Renal cortical epithelial cell (primary cell): ENCODE data around the gene CCDC27. TPM values are rescaled to one million over a fixed set of nuclear protein-coding genes. Genes with fewer than 3 reads are reported as not detected.

Experiments used
- DNase-seq: peaks from one replicate; pipeline ENCODE4 v3.0.0-alpha.2; 2011; ENCODE audit warnings: low read depth
- total RNA-seq: library from RNA; depleted of rRNA; stranded (reverse); fragments of >200 nt; gene quantifications from 2 replicates; pipeline ENCODE4 v1.2.3, GENCODE V29; 2014

Gene CCDC27
- total RNA-seq, 1 donor from 2014 or later = not detected

GRCh38 chr1:3717715-3718601, 34.3 kb upstream of the CCDC27 start:
- DNase-seq = no peak

- DNase-seq = no peak
These were observed 33.5 kb upstream of the CCDC27 start for GRCh38 chr1:3718764-3719163.

DNA sequence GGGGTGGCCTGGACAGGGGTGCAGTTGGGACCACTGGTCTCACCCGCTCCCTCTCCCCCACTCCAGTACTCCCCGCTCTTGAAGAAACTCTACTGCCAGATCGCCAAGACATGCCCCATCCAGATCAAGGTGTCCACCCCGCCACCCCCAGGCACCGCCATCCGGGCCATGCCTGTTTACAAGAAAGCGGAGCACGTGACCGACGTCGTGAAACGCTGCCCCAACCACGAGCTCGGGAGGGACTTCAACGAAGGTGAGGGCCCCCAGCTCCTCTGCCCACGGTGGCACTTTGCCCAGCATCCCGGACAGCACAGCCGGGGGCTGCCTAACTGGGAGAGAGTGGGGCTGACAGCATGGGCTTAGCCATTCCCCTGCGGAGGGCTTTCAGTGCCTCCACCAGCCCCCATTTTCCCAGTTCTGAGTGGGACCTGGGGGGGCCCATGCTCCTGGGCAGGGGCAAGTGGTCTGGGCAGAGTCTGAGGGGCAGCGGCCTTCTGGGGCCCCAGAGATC, 30.2 kb upstream of the CCDC27 start:
- no peak for DNase-seq

- DNase-seq = no peak
These were observed 29.4 kb upstream of the CCDC27 start for GRCh38 chr1:3722846-3723245.

DNA sequence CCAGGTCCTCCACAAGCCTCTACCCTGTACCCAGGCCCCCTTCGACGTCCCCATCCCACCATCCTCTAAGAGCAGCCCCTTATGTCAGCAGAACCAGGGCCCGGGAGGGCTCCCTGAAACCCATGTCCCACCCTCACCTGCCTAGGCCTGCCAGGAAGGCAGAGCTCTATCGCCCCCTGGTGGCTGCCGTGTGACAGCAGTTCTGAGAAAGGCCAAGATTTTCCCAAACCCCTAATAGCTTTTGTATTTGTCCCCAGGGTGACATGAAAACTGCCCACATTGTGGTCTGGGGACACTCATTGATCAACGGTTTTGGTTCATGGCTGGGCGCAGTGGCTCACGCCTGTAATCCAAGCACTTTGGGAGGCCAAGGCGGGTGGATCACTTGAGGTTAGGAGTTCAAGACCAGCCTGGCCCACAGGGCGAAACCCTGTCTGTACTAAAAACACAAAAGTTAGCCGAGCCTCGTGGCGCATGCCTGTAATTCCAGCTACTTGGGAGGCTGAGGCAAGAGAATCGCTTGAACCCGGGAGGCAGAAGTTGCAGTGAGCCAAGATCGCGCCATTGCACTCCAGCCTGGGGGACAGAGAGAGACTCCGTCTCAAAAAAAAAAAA, 27.7 kb upstream of the CCDC27 start:
- peak; percentile 30 for DNase-seq

DNA sequence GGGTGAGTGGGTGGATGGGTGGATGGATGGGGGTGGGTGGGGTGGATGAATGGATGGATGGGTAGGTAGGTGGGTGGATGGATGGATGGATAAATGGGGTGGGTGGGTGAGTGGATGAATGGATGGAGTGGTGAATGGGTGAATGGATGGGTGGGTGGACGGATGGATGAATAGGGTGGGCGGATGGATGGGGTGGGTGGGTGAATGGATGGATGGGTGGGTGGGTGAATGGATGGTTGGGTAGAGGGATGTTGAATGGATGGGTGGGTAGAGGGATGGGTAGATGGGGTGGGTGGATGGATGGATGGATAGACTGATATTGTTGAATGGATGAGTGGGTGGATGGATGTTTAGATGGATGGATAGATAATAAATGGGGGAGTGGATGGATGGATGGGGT, 26.9 kb upstream of the CCDC27 start:
- no peak for DNase-seq

- no peak for DNase-seq
These were observed 25.0 kb upstream of the CCDC27 start for GRCh38 chr1:3727042-3727824.

DNA sequence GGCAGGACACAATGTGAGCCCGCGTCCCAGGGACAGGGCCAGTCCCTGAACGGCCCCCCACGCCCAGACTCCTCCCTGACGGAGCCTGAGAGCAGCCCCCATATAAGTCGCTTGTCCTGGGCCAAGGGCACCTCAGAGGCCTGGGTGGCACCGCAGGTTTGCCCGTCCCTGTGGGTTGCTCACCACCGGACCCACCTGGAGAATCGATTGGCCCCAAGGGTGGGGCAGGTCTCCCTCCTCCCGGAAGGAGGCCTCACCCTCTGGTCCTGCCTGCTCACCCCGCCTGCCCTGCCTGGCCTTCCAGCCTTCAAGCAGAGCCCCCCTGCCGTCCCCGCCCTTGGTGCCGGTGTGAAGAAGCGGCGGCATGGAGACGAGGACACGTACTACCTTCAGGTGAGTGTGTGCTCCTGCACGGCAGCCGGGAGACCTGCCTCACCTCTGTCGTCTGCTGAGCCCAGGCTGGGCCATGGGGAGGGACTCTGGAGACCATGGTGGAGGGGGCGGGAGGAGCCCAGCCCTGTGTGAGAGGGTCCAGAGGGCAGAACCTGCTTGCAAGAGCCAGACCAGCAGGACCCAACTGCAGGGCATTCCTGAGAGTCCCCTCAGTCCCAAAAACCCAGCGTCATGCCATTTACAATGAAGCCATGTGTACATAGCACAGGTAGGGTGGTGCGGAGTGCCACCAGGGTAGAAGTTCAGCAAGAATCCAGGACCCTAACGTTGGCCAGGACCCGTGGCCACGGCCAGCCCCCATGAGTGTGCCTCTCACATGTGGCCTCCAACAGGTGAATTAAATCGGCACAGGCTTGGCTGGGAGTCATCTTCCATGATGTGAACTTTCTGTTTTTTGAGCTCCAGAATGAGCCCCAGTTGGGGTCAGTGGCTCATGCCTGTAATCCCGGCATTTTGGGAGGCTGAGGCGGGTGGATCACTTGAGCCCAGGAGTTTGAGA, 24.1 kb upstream of the CCDC27 start:
- DNase-seq = no peak

DNA sequence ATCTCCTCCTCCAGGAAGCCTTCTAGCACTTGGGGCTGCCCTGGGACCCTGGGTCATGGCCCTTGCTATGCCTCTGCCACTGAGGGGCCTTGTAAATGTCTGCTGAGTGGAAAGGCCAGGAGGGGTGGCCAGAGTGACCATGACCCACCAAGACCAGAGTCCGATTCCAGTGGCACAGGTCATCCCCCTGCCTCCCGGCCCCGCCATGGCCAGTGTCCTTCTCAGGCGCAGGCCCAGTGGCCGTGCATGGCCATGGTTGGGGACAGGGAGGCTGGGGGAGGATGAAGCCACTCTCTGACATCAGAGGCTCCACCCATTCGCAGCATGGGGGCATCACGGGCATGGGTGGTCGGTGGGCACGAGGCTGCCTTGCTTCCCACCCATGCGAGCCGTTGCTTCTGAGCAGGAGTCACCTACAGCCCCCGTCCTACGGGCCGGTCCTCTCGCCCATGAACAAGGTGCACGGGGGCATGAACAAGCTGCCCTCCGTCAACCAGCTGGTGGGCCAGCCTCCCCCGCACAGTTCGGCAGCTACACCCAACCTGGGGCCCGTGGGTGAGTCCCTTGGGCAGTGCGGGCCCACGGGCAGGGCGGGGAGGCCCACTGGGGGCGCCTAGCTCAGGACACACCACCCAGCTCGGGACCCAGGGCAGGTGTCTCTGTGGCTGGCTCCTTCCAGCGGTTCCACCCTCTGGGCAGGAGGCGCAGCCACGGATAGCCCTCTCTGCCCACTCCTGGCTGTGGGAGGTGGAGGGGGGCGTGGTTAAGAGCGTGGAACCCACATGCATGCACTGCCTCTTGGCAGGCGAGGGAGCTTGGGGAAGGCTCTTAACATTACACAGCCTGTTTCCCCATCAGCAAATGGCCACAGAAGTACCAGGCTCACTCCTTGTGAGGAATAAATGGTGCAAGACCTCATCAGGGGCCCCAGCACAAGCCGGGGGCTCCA, 22.4 kb upstream of the CCDC27 start:
- no peak for DNase-seq

DNA sequence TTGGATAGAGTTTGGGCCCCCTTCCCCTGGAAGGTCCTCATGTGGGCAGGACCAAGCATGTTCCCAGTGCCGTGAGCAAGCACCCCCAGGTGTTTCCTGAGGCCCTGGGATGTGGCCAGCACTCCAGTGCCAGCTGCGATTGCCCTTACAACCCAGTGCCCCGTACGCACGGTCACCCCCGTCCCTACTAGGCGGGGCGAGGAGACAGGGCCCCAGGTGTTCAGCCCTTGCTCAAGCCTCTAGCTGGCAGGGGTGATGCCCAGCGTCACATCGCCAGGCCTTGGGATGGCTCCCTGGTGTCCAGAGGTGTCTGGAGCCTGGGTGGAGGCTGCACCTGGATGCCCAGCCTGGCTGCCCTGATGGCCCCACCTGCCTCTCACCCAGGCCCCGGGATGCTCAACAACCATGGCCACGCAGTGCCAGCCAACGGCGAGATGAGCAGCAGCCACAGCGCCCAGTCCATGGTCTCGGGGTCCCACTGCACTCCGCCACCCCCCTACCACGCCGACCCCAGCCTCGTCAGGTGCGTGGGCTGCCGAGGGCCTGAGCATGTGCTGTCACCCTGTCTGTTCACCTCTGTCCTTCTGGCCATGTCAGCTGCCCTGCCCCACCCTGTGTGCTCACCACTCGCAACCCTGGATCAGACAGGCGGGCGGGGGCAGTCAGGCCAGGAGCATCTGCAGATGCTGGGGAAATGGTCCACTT, 21.6 kb upstream of the CCDC27 start:
- no peak for DNase-seq

GRCh38 chr1:3731583-3732433, 20.4 kb upstream of the CCDC27 start:
- no peak for DNase-seq

DNA sequence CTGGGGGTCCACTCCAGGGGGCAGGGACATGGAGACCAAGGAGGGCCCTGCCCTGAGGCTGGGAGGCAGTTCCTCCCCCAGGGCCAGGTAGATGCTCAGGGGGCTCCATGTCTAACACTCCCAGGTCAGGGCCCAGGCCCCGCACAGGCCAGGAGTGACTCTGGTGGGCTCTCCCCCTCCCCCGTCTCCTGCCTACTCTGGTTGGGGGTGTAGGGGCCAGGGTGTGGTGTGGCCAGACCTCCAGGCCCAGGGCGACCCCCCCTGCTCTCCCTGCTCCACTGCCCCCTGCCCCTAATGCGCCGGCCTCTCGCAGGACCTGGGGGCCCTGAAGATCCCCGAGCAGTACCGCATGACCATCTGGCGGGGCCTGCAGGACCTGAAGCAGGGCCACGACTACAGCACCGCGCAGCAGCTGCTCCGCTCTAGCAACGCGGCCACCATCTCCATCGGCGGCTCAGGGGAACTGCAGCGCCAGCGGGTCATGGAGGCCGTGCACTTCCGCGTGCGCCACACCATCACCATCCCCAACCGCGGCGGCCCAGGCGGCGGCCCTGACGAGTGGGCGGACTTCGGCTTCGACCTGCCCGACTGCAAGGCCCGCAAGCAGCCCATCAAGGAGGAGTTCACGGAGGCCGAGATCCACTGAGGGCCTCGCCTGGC, 19.7 kb upstream of the CCDC27 start:
- no peak for DNase-seq

- DNase-seq = no peak
These were observed 19.0 kb upstream of the CCDC27 start for GRCh38 chr1:3733094-3733882.

DNA sequence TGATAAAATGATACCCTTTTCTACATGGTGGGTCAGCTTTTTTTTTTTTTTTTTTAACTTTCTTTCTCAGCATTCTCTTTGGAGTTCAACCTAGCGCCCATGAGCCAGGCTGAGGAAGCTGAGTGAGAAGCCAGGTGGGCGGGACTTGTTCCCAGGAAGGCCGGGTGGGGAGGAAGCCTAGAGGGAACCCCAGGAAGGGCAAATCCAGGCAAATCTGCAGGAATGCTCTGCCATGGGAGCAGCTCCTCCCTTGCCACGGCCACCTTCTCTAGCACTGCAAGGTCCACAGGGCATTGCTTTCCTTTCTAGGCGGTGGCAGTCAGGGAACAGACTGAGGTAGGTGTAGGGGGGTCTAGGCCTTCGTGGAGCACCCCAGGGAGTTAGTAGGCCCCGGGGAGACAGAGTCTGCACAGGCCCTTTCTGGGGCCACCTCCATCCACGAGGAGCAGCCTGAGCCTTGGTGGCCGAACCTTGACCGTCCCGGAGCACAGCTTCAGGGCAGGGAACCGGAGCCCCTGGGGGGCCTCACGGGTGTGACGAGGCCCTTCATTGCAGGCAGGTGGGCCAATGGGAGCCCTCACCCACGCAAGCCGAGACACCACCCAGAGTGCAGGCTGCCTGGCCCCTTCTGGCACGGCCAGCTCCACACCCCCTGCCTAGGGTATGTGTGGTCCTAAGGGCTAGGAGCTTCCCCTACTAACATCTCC, 18.2 kb upstream of the CCDC27 start:
- no peak for DNase-seq

- no peak for DNase-seq
These were observed 17.6 kb upstream of the CCDC27 start for GRCh38 chr1:3734602-3735001.

DNA sequence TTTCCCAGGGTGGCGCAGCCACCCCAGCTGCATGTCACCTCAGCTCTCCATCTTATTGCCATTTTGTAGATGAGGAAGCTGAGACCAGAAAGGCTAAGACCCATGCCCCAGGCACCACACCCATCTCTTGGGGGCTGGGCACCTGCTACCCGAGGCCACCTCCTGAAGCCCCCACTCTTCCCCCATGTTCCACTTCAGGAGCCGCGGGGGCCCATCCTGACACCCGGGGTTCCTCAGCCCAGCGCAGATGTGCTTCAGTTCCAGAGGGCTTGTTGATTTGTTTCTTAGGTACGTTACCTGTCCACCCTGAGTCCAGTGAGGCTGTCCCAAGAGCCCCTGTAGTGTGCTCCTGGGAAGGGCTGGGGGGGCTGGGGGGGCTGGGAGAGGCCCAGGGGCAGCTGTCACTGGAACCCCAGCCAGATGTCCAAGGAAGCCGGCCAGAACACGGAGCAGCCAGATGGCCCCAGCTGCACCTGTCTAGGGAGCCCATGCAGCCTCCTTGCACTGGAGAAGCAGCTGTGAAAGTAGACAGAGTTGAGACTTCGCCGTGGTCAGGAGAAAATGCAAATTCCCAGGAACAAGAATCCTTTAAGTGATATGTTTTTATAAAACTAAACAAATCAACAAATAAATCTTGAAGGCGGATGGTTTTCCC, 17.1 kb upstream of the CCDC27 start:
- no peak for DNase-seq
